DND-41 (cell line): Measurements from ENCODE around the gene BTBD16.

Source experiments
- ATAC-seq: fragments of 200-7000 bp; cut with Tn5 transposase; 3 replicates; pipeline ENCODE4 v1.9.1; 2021; ENCODE audit warnings: low read depth; ENCODE audit not compliant: insufficient read depth
- DNase-seq: peaks from one replicate; pipeline ENCODE4 v3.0.0-alpha.2; 2020
- H2AFZ ChIP-seq: 2 replicates; pipeline ENCODE4 v1.6.0; 2012; ENCODE audit warnings: low read depth, low read length
- H3K27ac ChIP-seq: 2 replicates; pipeline ENCODE4 v1.5.1; 2012; ENCODE audit warnings: low read length, inconsistent platforms
- H3K27me3 ChIP-seq: fragments of 200-600 bp; sonication (generic); 2 replicates; pipeline ENCODE4 v1.6.0; 2012; ENCODE audit warnings: low read length, mild to moderate bottlenecking, inconsistent platforms; ENCODE audit not compliant: insufficient read depth, poor library complexity
- H3K36me3 ChIP-seq: 2 replicates; pipeline ENCODE4 v1.5.1; 2012; ENCODE audit warnings: low read length, inconsistent platforms; ENCODE audit not compliant: insufficient read depth
- H3K4me1 ChIP-seq: 2 replicates; pipeline ENCODE4 v1.5.1; 2012; ENCODE audit warnings: mild to moderate bottlenecking, low read length; ENCODE audit not compliant: insufficient read depth
- H3K4me2 ChIP-seq: 2 replicates; pipeline ENCODE4 v1.6.0; 2012; ENCODE audit warnings: mild to moderate bottlenecking, moderate library complexity, low read length, inconsistent platforms; ENCODE audit not compliant: insufficient read depth
- H3K4me3 ChIP-seq, 2 experiments: fragments of 200-600 bp in 1 of 2; shearing (Covaris generic) in 1 of 2; 2 replicates each; pipeline ENCODE4 v1.5.1; 2012 to 2016; ENCODE audit warnings: inconsistent platforms in 2 of 2, low read length in 2 of 2, mild to moderate bottlenecking in 2 of 2, low read depth in 1 of 2, moderate library complexity in 1 of 2
- H3K79me2 ChIP-seq: 2 replicates; pipeline ENCODE4 v1.6.0; 2012; ENCODE audit warnings: low read length, inconsistent platforms; ENCODE audit not compliant: insufficient read depth
- H3K9ac ChIP-seq: 2 replicates; pipeline ENCODE4 v1.6.0; 2012; ENCODE audit warnings: low read depth, mild to moderate bottlenecking, inconsistent platforms, low read length, moderate library complexity
- H3K9me3 ChIP-seq: 2 replicates; pipeline ENCODE4 v1.5.1; 2012; ENCODE audit warnings: low read length, moderate library complexity, mild to moderate bottlenecking, inconsistent platforms; ENCODE audit not compliant: insufficient read depth, severe bottlenecking
- H4K20me1 ChIP-seq: 2 replicates; pipeline ENCODE4 v1.6.0; 2012; ENCODE audit warnings: low read length; ENCODE audit not compliant: insufficient read depth
- CTCF ChIP-seq: IDR thresholded peaks from 2 replicates; pipeline ENCODE4 v1.5.1; 2012; ENCODE audit warnings: borderline replicate concordance, low read length, moderate library complexity, mild to moderate bottlenecking; ENCODE audit not compliant: poor library complexity, severe bottlenecking; ENCODE audit errors: extremely low read depth
- EZH2 ChIP-seq: IDR thresholded peaks from 3 replicates; pipeline ENCODE4 v1.6.1; 2012; ENCODE audit warnings: borderline replicate concordance, low read depth, mild to moderate bottlenecking, moderate library complexity, low read length, inconsistent platforms; ENCODE audit not compliant: severe bottlenecking

The BTBD16 gene

GRCh38 chr10:122258136-122259074, 12.7 kb upstream of the BTBD16 start:
- TF ChIP-seq EZH2 (no peak), CTCF (no peak)
- no peaks in the 10 kb centered on the region for H3K27me3 ChIP-seq
- ATAC-seq (no peak), DNase-seq (no peak)
- no peaks in the 10 kb centered on the region for H4K20me1 ChIP-seq
- no peak overlapping the region for H3K4me3 ChIP-seq
- H3K27ac ChIP-seq = no peak overlapping the region
- H3K36me3 ChIP-seq = no peaks in the 10 kb centered on the region
- H3K4me2 ChIP-seq = no peak overlapping the region
- H3K4me1 ChIP-seq = no peaks in the 10 kb centered on the region
- no peaks in the 10 kb centered on the region for H3K9me3 ChIP-seq
- H2AFZ ChIP-seq = no peak overlapping the region
- H3K9ac ChIP-seq = no peak overlapping the region
- no peaks in the 10 kb centered on the region for H3K79me2 ChIP-seq

- H4K20me1 ChIP-seq = no peaks in the 10 kb centered on the region
- ATAC-seq (no peak), DNase-seq (no peak)
- no peaks in the 10 kb centered on the region for H3K9me3 ChIP-seq
- H3K79me2 ChIP-seq = no peaks in the 10 kb centered on the region
- H3K9ac ChIP-seq = no peak overlapping the region
- H3K27ac ChIP-seq = no peak overlapping the region
- H2AFZ ChIP-seq = no peak overlapping the region
- no peaks in the 10 kb centered on the region for H3K36me3 ChIP-seq
- TF ChIP-seq CTCF = no peak
- TF ChIP-seq EZH2 = no peak
- no peak overlapping the region for H3K4me2 ChIP-seq
- no peak overlapping the region for H3K4me3 ChIP-seq
- peaks cover 2% of the 10 kb centered on the region for H3K27me3 ChIP-seq
- H3K4me1 ChIP-seq = no peaks in the 10 kb centered on the region
Observed at GRCh38 chr10:122259075-122259466, 12.0 kb upstream of the BTBD16 start.

- H3K27me3 ChIP-seq = peaks cover 2% of the 10 kb centered on the region
- no peak overlapping the region for H3K4me2 ChIP-seq
- no peak overlapping the region for H3K9ac ChIP-seq
- H3K27ac ChIP-seq = no peak overlapping the region
- DNase-seq (no peak), ATAC-seq (no peak)
- TF ChIP-seq EZH2 (no peak), CTCF (no peak)
- no peak overlapping the region for H3K4me3 ChIP-seq
- H3K36me3 ChIP-seq = no peaks in the 10 kb centered on the region
- no peak overlapping the region for H2AFZ ChIP-seq
- no peaks in the 10 kb centered on the region for H4K20me1 ChIP-seq
- H3K9me3 ChIP-seq = no peaks in the 10 kb centered on the region
- no peaks in the 10 kb centered on the region for H3K4me1 ChIP-seq
- H3K79me2 ChIP-seq = no peaks in the 10 kb centered on the region
Observed at GRCh38 chr10:122261584-122261983, 9.5 kb upstream of the BTBD16 start.
